Mammary epithelial cell (primary cell): Measurements from ENCODE around the gene CIPC.

Experiments
- EZH2 ChIP-seq: IDR thresholded peaks from 2 replicates; pipeline ENCODE4 v1.6.1; 2012; ENCODE audit warnings: low read length, inconsistent platforms, borderline replicate concordance
- TF ChIP-seq, protein P1 (sequence below), 2 donors: IDR thresholded peaks in 1 of 2; conservative IDR thresholded peaks in 1 of 2; 2 replicates each; pipeline ENCODE4 v1.5.1; 2011 to 2012; ENCODE audit warnings: inconsistent platforms in 2 of 2, low read length in 2 of 2, mild to moderate bottlenecking in 2 of 2, control low read depth in 1 of 2, low read depth in 1 of 2; ENCODE audit not compliant: insufficient read depth in 1 of 2; ENCODE audit errors: extremely low read depth in 1 of 2

DNA sequence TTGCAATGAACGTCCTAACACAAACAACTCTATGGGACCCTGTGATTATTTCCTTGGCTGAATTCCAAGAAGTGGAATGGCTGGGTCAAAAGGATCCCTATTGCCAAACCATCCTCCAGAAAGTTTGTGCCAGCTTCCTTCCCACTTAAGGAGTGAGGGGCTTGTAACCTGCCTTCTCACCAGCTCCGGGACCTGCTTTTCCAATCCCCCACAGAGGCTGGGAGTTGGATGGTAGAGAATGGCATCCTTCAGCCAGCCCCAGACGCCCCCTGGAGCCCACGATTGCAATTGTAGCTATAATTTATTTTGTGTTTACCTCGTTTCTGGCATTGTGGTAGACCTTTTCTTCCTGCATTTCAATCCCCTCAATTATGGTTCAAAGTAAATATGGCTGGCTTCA lies 53.2 kb downstream of the CIPC start:
- TF ChIP-seq, protein P1, sequence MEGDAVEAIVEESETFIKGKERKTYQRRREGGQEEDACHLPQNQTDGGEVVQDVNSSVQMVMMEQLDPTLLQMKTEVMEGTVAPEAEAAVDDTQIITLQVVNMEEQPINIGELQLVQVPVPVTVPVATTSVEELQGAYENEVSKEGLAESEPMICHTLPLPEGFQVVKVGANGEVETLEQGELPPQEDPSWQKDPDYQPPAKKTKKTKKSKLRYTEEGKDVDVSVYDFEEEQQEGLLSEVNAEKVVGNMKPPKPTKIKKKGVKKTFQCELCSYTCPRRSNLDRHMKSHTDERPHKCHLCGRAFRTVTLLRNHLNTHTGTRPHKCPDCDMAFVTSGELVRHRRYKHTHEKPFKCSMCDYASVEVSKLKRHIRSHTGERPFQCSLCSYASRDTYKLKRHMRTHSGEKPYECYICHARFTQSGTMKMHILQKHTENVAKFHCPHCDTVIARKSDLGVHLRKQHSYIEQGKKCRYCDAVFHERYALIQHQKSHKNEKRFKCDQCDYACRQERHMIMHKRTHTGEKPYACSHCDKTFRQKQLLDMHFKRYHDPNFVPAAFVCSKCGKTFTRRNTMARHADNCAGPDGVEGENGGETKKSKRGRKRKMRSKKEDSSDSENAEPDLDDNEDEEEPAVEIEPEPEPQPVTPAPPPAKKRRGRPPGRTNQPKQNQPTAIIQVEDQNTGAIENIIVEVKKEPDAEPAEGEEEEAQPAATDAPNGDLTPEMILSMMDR (conservative IDR thresholded peaks at IDR 0.05 in 1 of 2, IDR thresholded peaks at IDR 0.05 in 1 of 2; ENCODE audit: extremely low read depth in 1 of 2, insufficient read depth in 1 of 2, low read depth in 1 of 2, low read length in 2 of 2) = peak; percentile 49 to 54
- no peak for TF ChIP-seq EZH2
